Suppressor macrophage (primary cell): ENCODE data around the gene COL4A2.

Experiments
- DNase-seq, 4 experiments: peaks; one replicate each; pipeline ENCODE4 v3.0.0-alpha.2; 2020 to 2022

COL4A2 gene

DNA sequence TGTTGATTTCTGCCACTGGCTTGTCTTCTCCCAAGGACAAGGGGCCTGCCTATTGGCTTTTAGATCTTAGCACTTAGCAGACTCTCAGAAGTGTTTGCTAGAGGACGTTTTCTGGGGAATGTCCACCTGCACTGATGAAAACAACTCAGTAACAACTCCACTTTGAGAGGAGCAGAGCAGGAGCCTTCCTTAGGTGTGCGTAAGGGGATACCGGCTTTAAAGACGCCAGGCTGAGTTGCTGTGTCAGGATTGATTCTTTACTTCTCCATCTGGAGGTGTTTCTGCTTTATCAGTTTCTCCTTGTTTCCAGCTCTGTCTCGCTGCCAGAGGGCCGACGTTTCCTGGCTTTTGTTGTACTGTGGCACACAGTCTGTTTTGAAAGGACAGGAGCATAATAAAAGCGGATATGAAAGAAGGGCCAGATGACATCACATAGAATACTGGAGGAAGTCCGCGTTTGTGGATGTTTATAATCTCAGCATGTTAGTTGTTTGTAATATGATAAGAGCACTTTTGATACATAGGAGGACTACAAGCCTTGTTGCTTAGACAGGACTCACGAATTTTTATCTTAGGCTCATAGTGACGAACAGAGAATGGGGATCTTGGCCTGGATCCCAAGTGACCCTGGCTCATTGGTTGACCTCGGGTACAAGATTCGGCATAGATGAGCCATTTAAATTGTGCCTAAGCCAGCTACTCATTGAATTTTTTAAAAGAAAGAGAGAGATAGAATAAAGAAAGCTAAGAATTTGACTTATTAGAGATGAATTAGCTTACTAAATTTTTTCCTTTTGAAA lies 34.6 kb downstream of the COL4A2 start:
- peak; percentile 56 to 67 (median 62) for DNase-seq

- no peak for DNase-seq
Measured at GRCh38 chr13:110342474-110342873, 35.4 kb downstream of the COL4A2 start.

GRCh38 chr13:110343241-110343865 lies 36.3 kb downstream of the COL4A2 start:
- no peak for DNase-seq

DNA sequence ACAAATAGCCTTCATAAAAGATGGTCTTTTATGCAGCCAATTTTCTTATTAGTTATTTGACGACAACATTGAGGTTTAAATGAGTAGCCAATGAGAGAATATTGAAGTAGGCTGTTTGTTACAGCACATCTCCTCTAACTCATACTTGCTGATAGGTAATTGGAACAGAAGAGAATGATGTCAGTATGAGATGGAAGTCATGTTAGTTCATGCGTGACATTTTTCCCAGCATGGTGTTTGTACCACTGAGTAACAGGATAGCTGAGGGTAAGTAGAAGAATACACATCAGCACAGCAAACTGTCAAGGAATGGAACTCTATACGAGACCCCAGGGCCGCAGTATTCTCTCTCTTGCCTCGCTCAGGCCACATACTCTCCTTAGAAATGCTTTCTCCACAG lies 37.2 kb downstream of the COL4A2 start:
- DNase-seq: no peak

DNA sequence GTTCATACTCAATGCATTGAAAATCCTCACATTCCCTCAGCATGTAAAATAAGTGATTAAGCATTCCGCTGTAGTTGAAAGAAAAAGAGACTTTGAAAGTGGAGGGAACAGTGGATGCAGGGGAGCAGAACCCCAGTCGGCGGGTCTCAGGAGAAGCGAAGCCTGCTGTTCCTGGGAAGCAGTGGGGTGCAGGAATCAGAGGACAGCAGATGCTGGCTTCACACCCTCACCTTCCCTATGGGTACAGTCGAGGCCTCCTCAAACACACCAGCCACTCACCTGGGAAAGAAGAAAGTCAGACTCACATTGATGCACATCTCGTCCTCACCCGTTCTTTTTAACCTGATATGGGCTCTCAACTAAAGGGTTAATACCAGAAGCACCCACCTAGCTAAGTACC lies 38.2 kb downstream of the COL4A2 start:
- DNase-seq: no peak

DNA sequence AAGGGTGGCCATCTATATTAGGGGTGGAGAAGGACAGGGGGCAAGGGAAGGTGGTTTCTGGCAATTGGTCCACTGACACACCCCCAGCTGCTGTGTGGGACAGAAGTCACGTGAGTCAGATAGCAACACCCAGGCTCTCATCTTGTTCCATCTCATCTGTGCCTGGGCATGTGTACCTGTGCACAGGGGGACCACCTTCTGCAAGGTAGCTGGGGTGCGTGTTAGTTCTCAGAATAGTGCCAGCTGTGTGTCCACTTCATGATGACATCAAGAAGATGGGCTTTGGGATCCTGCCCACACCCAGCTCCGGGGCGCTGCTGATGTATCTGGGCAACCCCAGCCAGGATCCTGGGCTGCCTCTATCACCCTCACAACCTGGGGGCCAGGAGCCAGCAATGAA lies 38.6 kb downstream of the COL4A2 start:
- DNase-seq: no peak

GRCh38 chr13:110346661-110347067 lies 39.6 kb downstream of the COL4A2 start:
- no peak for DNase-seq

DNA sequence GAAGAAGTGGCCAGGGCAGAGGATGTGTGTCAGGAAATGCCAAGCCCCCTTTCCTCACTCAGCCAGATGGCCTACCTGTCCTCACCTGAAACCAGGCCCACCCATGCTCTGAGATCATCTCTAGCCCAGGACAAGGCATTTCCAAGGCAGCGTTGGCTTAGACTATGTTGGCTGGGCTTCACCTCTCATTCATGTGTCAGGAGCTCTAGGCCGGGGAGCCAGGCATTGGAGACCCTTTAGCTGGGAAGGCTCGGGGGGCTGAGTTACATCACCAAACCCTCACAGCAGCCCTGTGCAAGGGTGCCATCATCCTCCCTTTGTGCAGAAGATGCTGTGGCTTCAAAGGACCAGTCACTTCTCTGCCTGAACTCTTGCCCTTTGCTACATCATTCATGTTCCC lies 40.0 kb downstream of the COL4A2 start:
- no peak for DNase-seq

GRCh38 chr13:110347535-110348308 lies 40.6 kb downstream of the COL4A2 start:
- DNase-seq: no peak

DNA sequence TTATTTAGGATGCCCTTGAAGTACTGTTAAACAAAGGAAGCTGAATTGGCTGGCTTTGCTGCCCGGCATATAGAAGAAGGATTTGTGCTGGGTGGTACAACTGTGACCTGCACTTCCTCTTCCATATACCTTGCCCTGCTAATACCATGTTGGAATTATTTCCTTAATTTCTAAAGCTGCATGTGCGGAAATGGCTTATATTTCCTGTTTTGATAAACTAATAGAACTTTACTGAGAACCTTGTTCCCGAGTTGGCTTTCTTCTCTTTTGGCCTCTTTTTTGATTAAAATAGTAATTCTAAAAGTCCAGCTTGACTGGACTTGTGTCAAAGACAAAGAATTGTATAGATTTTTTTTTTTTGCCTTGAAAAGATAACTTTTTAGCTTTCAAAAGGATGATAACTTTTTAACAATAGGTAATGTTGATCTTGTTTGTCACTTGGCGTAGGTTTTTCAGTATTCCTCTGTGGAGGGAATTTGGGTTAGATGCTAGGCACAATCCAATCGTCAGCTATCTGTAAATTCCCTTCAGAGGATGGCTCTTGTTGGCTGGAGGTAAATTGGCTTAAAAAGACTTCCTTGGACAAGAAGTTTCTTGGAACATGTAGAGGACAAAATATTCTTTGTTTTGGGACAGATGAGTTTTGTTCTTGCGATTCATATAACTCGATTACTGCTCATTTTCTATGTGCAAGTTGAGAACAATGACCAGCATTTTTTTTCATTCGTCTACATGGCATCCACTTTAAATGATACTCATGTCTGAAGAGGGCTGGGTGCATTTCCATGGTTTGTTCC lies 41.4 kb downstream of the COL4A2 start:
- peak in 3 of 4 experiments; percentile 8 to 16 (median 9) for DNase-seq

DNA sequence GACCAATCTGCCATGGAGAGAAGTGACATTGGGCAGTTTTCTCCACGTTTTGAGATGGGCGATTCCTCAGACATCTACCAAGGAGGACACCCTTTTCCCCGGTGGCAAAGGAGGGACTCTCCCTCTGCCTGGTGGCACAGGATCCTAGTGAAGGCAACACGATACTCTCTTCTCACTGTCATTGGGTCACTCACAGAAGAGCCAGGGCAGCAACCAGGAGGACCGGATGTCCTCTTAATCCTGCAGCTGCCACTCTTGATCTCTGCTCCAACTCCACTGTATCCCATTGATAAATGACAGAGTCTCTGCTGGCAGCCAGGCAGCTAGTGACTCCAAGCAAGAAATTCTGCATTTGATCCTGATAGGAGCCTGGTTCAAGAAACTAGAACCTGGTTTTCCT lies 42.2 kb downstream of the COL4A2 start:
- no peak for DNase-seq

GRCh38 chr13:110350049-110350448 lies 43.0 kb downstream of the COL4A2 start:
- no peak for DNase-seq

GRCh38 chr13:110350509-110350908 lies 43.4 kb downstream of the COL4A2 start:
- DNase-seq: no peak

GRCh38 chr13:110351636-110352420 lies 44.7 kb downstream of the COL4A2 start:
- DNase-seq: no peak

GRCh38 chr13:110352735-110353134 lies 45.7 kb downstream of the COL4A2 start:
- DNase-seq: peak in 1 of 4 experiments; percentile 18

GRCh38 chr13:110353339-110353977 lies 46.4 kb downstream of the COL4A2 start:
- no peak for DNase-seq

GRCh38 chr13:110354123-110354627 lies 47.1 kb downstream of the COL4A2 start:
- DNase-seq: no peak

DNA sequence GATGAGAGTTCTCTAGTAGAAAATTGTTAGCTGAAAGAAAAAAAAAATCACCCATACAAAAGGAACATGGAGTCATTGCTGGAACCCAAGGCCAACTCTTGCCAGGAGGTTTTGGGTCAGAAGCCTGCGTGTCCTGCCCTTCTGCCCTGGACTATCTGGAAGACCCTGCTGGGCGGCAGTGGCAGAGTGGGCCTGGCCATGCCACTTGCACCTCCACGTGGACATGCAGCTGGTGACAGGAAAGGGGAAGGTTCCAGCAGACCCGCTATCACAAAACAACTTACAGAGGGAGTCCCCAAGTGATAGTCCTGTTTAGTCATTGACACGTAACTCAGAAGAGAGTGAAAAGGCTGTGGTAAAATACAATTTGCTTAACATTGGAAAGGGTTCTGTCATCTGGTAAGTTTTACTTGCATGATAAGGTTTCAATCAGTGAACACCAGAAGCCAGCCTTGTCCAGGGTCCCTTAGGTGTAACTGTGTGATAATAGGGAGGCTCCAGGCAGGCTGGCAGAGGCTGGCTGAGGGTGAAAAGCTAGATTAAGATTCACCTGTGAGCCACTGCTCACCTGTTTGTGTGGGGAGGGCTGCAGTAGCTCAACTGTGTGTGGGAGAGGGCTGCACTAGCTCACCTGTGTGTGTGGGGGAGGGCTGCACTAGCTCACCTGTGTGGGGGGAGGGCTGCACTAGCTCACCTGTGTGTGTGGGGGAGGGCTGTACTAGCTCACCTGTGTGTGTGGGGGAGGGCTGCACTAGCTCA lies 47.8 kb downstream of the COL4A2 start:
- DNase-seq: no peak

- no peak for DNase-seq
Measured at GRCh38 chr13:110356362-110356761, 49.3 kb downstream of the COL4A2 start.

DNA sequence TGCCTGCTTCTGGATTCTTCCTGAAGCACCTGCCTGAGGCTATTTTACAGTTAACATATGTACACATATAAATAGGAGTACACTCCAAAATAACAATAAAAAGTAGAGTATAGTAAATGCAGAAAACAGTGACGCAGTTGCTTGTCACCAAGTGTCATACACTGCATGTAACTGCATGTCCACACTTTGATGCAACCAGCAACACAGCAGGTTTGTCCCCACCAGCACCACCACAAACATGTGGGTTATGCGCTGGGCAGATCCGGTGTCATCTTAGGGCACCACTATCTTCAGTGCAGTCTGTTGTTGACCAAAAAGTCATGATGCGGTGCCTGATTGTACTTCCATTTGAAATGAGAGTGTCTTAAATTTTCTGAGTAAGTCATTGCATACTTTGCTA lies 51.3 kb downstream of the COL4A2 start:
- DNase-seq: no peak
